PFSK-1 (cell line): Measurements from ENCODE around the gene TMEM272.

Experiments used
- FOXP2 ChIP-seq: optimal IDR thresholded peaks from 2 replicates; pipeline ENCODE3; 2011; ENCODE audit warnings: borderline replicate concordance, control low read depth, inconsistent platforms; ENCODE audit not compliant: insufficient read depth; ENCODE audit errors: extremely low read length, extremely low read depth
- POLR2AphosphoS5 ChIP-seq: IDR thresholded peaks from 2 replicates; pipeline ENCODE4 v1.6.1; 2012; ENCODE audit warnings: low read depth, mild to moderate bottlenecking, control low read depth, low read length, moderate library complexity
- SIN3A ChIP-seq: IDR thresholded peaks from 2 replicates; pipeline ENCODE4 v1.6.1; 2012; ENCODE audit warnings: mild to moderate bottlenecking, low read length, moderate library complexity, borderline replicate concordance; ENCODE audit not compliant: insufficient read depth
- TAF1 ChIP-seq: IDR thresholded peaks from 2 replicates; pipeline ENCODE4 v1.6.1; 2012; ENCODE audit warnings: low read length, control low read depth, borderline replicate concordance; ENCODE audit not compliant: insufficient read depth
- TF ChIP-seq, protein P1 (sequence below), 2 experiments: IDR thresholded peaks; 2 replicates each; pipeline versions ENCODE4 v1.6.1 to v1.8.0; 2011 to 2012; ENCODE audit warnings: low read depth in 2 of 2, low read length in 2 of 2, control low read depth in 1 of 2, inconsistent platforms in 1 of 2, mild to moderate bottlenecking in 1 of 2, moderate library complexity in 1 of 2; ENCODE audit not compliant: insufficient read depth in 1 of 2

DNA sequence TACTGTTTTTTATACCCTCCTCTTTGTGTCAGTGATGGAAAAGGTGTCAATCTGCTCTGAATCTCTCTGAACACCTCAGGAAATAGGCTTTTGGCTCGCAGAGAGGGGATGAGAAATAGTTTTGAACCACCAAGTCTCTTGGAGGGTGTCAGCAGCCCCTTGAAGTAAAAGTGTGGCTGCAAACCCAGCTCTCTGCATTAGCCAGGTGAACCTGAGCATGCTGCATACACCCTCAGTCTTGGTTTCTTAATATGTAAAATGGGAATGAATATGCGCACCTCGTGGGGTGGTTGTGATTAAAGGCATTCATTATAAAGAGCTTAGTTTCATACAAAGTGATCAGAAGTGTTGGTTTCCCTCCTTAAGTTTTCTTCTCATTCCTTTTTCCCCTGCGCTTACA is 39.7 kb downstream of the TMEM272 start:
- TF ChIP-seq POLR2AphosphoS5 (no peak), TAF1 (no peak), SIN3A (no peak), FOXP2 (no peak)
- TF ChIP-seq, protein P1, sequence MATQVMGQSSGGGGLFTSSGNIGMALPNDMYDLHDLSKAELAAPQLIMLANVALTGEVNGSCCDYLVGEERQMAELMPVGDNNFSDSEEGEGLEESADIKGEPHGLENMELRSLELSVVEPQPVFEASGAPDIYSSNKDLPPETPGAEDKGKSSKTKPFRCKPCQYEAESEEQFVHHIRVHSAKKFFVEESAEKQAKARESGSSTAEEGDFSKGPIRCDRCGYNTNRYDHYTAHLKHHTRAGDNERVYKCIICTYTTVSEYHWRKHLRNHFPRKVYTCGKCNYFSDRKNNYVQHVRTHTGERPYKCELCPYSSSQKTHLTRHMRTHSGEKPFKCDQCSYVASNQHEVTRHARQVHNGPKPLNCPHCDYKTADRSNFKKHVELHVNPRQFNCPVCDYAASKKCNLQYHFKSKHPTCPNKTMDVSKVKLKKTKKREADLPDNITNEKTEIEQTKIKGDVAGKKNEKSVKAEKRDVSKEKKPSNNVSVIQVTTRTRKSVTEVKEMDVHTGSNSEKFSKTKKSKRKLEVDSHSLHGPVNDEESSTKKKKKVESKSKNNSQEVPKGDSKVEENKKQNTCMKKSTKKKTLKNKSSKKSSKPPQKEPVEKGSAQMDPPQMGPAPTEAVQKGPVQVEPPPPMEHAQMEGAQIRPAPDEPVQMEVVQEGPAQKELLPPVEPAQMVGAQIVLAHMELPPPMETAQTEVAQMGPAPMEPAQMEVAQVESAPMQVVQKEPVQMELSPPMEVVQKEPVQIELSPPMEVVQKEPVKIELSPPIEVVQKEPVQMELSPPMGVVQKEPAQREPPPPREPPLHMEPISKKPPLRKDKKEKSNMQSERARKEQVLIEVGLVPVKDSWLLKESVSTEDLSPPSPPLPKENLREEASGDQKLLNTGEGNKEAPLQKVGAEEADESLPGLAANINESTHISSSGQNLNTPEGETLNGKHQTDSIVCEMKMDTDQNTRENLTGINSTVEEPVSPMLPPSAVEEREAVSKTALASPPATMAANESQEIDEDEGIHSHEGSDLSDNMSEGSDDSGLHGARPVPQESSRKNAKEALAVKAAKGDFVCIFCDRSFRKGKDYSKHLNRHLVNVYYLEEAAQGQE (IDR thresholded peaks at IDR 0.05; ENCODE audit: insufficient read depth in 1 of 2, low read depth in 2 of 2, low read length in 2 of 2) = no peak
